ENCODE measurements around the gene PGM2.

- TF ChIP-seq CTCF (IDR thresholded peaks at IDR 0.05): no peak
- TF ChIP-seq POLR2A (IDR thresholded peaks at IDR 0.05): no peak
These were observed 9.3 kb downstream of the PGM2 start for GRCh38 chr4:37835806-37836205.
